Measurements from ENCODE around the gene DMD.
"Not testable (repeated sequence)": the region's sequence is repeated elsewhere in the genome, so short reads cannot be mapped to it uniquely, and the experiment has no call there.

DMD gene

GRCh38 chrX:31388946-31389345 is 1822.4 kb downstream of the DMD start:
- no peak for DNase-seq

DNA sequence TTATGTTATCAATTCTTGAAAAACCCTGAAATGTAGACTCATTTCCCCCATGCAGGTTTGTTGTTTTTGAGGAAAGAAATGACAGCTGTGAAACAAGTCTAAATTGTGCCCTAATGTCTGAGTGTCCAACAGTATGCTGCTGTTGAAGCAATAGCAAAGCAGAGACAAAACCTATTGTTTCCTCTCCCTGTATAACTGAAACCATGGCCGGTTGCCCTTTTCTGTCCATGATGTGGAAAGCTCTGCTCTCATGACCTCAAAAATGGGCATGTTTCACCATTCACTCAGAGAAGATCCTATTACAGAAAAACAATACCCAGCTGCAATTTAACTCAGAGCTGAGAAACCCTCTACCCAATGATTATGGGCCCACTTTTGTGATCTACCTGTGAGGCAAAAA is 1826.9 kb downstream of the DMD start:
- no peak for DNase-seq

GRCh38 chrX:31383991-31384390 is 1827.4 kb downstream of the DMD start:
- DNase-seq = no peak

- not testable (repeated sequence) for DNase-seq
Observed at GRCh38 chrX:31378973-31379372, 1832.4 kb downstream of the DMD start.

- DNase-seq = not testable (repeated sequence)
Observed at GRCh38 chrX:31377821-31378220, 1833.5 kb downstream of the DMD start.

DNA sequence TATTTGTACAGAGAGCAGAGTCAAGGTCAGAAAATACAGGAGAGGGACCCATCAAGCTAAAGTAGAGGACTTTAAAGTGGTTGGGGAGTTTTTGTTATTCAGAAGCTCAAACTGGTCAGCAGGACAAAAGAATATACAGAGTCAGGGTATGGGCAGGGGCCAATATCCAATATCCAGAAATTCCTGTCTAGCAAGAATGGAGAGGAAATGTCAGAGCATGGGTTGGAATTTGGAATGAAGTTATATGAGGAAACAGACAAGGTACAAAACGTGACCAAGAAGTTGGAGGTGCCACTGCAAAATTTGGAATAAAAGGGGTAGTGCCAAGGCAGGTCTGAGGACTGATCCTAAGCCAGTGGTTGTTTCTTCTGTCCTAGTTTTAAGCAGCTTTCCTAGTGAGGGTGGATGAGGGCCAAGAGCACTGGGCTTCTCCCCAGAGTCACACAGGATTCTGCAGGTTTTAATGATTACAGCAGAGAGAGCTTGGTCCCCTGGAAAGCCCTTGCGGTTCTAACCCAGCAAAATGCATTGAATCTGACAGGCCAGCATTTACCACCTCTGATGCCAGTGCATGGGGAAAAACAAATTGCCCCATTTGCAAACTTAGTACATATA is 1834.8 kb downstream of the DMD start:
- no peak for DNase-seq

DNA sequence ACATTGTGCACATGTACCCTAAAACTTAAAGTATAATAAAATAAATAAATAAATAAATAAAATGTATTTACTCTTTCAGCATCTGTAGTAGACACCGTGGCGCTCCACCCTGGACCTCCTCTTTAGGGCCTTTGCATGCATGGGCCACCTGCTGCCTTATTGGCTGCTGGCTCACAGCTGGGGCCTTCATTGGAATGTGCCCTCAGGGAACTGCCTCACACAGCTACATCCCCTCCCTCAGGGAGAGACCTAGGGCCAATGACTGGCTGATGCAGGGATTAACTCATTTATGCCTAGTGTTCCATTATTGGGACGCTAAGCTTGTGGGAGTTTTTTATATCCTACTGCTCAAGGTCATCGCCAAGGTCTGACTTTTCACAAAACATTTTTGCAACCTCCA is 1836.6 kb downstream of the DMD start:
- no peak for DNase-seq

- DNase-seq = no peak
Observed at GRCh38 chrX:31371956-31372355, 1839.4 kb downstream of the DMD start.

GRCh38 chrX:31367816-31368215 is 1843.5 kb downstream of the DMD start:
- DNase-seq = no peak

GRCh38 chrX:31366041-31366440 is 1845.3 kb downstream of the DMD start:
- DNase-seq = no peak

- no peak for DNase-seq
Observed at GRCh38 chrX:31356275-31357212, 1854.8 kb downstream of the DMD start.

GRCh38 chrX:31355206-31355955 is 1856.0 kb downstream of the DMD start:
- no peak for DNase-seq

- DNase-seq = no peak
Observed at GRCh38 chrX:31353095-31353494, 1858.3 kb downstream of the DMD start.

DNA sequence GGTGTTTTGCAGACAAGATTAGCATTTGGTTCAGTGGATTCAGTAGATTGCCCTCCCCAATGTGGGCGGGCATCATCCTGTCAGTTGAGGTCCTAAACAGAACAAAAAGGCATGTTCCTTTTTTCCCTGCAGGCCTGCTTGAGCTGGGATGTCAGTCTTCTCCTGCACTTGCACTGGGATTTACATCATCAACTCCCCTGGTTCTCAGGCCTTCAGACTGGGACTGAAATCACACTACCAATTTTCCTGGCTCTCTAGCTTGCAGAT is 1860.6 kb downstream of the DMD start:
- DNase-seq = no peak

DNA sequence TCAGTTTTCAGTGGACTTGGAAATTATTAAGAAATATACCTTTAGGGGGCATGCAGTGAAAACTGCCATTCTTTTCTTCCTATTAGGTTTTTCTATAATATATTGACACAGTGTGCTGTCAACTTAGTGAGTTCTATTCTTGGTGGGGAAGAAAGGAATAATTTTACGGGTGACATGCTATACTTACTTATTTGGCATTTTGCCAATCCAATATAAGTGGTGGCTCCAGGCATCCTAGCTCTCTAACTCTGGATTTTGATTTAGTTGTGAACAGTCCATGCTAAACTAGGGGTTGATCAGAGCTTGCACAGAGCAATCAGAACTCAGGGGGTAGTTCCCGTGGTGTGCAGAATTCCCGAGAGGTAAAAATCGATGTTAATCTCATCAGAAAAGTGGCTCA is 1861.8 kb downstream of the DMD start:
- no peak for DNase-seq

DNA sequence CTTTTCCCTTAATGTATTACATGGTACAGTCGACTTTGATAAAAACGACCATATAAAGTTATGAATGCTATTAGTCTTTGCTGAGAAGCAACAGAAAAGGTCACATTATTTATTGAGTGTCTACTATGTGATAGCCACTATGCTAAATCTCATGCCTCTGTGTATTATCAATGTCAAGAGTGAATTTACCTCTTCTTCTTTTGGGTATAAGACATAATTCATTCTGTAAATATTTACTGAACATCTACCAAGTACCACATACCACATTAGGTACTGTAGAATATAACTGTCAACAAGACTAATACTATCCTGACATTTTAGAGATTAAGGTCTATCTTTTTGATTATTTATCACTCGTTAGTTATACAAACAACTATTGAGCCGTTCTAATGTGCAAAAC is 1870.8 kb downstream of the DMD start:
- no peak for DNase-seq

GRCh38 chrX:31338991-31339350 is 1872.4 kb downstream of the DMD start:
- DNase-seq = no peak

GRCh38 chrX:31337332-31337731 is 1874.0 kb downstream of the DMD start:
- no peak for DNase-seq

GRCh38 chrX:31336419-31336818 is 1874.9 kb downstream of the DMD start:
- no peak for DNase-seq

- no peak for DNase-seq
Observed at GRCh38 chrX:31334997-31335396, 1876.4 kb downstream of the DMD start.

DNA sequence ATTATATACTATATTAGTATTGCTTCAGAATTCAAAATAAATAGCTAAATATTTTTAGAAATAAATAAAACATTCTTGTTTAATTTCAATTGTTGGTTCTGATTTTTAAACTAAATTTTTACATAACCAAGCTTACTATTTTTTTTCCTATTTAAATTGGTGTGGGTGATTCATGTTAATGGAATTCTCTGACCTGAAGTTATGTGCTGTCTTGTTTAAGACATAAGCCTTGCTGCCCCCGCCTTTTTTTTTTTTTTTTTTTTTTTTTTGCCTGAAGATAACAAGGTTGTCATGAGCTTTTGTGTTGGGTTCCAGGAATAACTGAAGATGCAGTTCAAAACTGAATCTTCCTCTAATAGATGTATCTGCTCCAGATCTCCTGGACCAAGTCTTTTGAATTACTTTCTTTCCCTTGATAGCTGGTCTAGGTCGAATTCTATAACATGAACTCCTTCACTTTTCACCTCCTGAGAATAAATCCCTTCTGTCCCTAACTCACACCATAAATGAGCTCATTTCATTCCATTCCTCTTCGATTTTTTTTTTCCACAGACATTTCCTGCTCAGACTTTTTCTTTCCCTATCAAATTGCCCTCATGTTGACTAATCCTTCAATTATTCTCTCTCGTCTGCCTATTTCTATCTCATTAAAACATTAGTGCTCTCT is 1878.1 kb downstream of the DMD start:
- DNase-seq = no peak

DNA sequence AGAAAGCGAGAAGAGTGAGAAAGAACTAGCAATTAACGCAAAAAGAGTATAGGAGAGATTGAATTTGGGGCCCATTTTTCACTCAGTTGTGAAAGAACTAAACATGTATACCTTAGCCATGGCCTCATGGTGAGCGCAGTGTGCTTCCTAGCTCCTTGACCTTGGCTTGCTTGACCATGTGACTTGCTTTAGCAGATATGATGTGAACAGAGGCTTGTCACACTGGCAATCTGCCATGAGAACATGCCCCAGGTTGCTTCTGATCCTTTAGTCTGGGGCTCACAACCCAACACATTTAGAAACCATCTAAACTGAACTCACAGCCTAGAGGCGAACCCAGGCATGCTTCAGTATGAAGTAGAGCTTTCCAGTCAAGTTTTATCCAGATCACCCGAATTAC is 1879.4 kb downstream of the DMD start:
- no peak for DNase-seq

DNA sequence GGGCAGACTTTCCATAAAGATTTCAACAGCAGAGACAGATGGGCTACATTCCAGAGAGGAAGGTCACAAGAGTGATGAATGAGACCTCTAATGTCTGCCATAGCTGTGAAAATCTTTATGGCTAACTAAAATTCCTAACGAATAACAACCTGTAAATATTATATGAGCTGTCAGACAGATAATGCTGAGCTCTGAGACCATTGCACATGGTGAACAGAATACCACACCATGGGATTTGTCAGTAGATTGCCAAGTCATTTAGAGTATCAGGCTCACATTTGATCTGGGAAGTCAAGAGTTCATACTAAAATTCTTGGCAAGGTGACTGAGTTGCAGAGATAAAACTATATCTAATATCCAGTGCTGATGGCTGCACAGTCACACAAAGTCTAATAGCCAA is 1880.3 kb downstream of the DMD start:
- no peak for DNase-seq

Measured in suppressor macrophage (primary cell).